Panc1 (cell line): Measurements from ENCODE around the gene NOVA1. TPM values are rescaled to one million over a fixed set of nuclear protein-coding genes. Genes with fewer than 3 reads are reported as not detected.

ENCODE experiments used
- ATAC-seq: fragments of 200-7000 bp; cut with Tn5 transposase; 2 replicates; pipeline ENCODE4 v1.9.1; 2020; ENCODE audit warnings: mild to moderate bottlenecking, moderate library complexity
- BruUV-seq: library from RNA; stranded (reverse); fragments of 400-500 nt; replicated peaks from 2 replicates; lab custom pipeline; 2021; lab: Mats Ljungman, UMichigan
- CTCF ChIA-PET: fragments of 300-600 bp; sonication (Branson Sonifier 250); formaldehyde crosslinking; loops from one replicate; lab custom pipeline; 2022; ENCODE audit warnings: antibody characterized with exemption; lab: Charles Lee
- POLR2A ChIA-PET: fragments of 300-600 bp; sonication (Branson Sonifier 250); formaldehyde crosslinking; loops from one replicate; lab custom pipeline; 2022; ENCODE audit warnings: antibody characterized with exemption; lab: Charles Lee
- DNase-seq: peaks from one replicate; pipeline ENCODE4 v3.0.0-alpha.2; 2010; ENCODE audit warnings: low read depth, low spot score
- H3K27ac ChIP-seq: 2 replicates; pipeline ENCODE4 v1.5.1; 2011; ENCODE audit warnings: mild to moderate bottlenecking, low read length, inconsistent platforms
- H3K27me3 ChIP-seq: fragments of 200-500 bp; sonication (Bioruptor generic); 2 replicates; pipeline ENCODE4 v1.6.0; 2014; ENCODE audit warnings: low read length, inconsistent platforms; ENCODE audit not compliant: control insufficient read depth, insufficient read depth
- H3K36me3 ChIP-seq: fragments of 200-500 bp; sonication (Bioruptor generic); 2 replicates; pipeline ENCODE4 v1.5.1; 2014; ENCODE audit warnings: inconsistent platforms, mild to moderate bottlenecking, low read length, moderate library complexity; ENCODE audit not compliant: control insufficient read depth, insufficient read depth
- H3K4me1 ChIP-seq: 2 replicates; pipeline ENCODE4 v1.5.1; 2011; ENCODE audit warnings: inconsistent platforms, mild to moderate bottlenecking, low read length, moderate library complexity; ENCODE audit not compliant: control insufficient read depth, insufficient read depth
- H3K4me3 ChIP-seq, 2 experiments: 2 replicates each; pipeline ENCODE4 v1.5.1; 2011 to 2012; ENCODE audit warnings: low read depth in 2 of 2, low read length in 2 of 2, mild to moderate bottlenecking in 2 of 2, inconsistent platforms in 1 of 2, moderate library complexity in 1 of 2
- H3K9me3 ChIP-seq: fragments of 200-500 bp; sonication (Bioruptor generic); 2 replicates; pipeline ENCODE4 v1.5.1; 2014; ENCODE audit warnings: low read depth, mild to moderate bottlenecking, inconsistent platforms, low read length, moderate library complexity; ENCODE audit not compliant: control insufficient read depth, insufficient read depth
- POLR2AphosphoS5 ChIP-seq: IDR thresholded peaks from 2 replicates; pipeline ENCODE4 v1.6.1; 2012; ENCODE audit warnings: mild to moderate bottlenecking, low read depth, low read length, moderate library complexity
- SIN3A ChIP-seq: IDR thresholded peaks from 2 replicates; pipeline ENCODE4 v1.6.1; 2012; ENCODE audit warnings: low read depth, mild to moderate bottlenecking, low read length, moderate library complexity, borderline replicate concordance; ENCODE audit not compliant: insufficient read depth
- TCF7L2 ChIP-seq: IDR thresholded peaks from 2 replicates; pipeline ENCODE4 v1.6.1; 2011; ENCODE audit warnings: mild to moderate bottlenecking, low read depth, low read length, inconsistent platforms
- in situ Hi-C: cut with HindIII; loops from 2 replicates; pipeline ENCODE4 v1.10.0; 2016; ENCODE audit warnings: low sequenced_read_pairs, low pct_unique_long_range_greater_than_20kb
- intact Hi-C: fragments of 100-400 bp; cut with micrococcal nuclease; formaldehyde crosslinking; loops from one replicate; pipeline ENCODE4 v1.10.0; 2022; ENCODE audit not compliant: unreplicated experiment
- total RNA-seq: library from RNA; stranded (reverse); gene quantifications from one replicate; pipeline ENCODE4 v1.2.1, GENCODE V29; 2021; ENCODE audit not compliant: unreplicated experiment
- TF ChIP-seq, protein P1 (sequence below): fragments of 450-650 bp; IDR thresholded peaks from 2 replicates; pipeline ENCODE4 v1.5.1; 2017; ENCODE audit warnings: mild to moderate bottlenecking
- TF ChIP-seq, protein P2 (sequence below), 2 experiments: IDR thresholded peaks; 2 replicates each; pipeline ENCODE4 v1.6.1; 2011 to 2012; ENCODE audit warnings: low read depth in 2 of 2, control low read depth in 1 of 2, low read length in 1 of 2, mild to moderate bottlenecking in 1 of 2, moderate library complexity in 1 of 2; ENCODE audit not compliant: insufficient read depth in 1 of 2

The NOVA1 gene
- total RNA-seq, 1 experiment from 2014 or later, result not detected

DNA sequence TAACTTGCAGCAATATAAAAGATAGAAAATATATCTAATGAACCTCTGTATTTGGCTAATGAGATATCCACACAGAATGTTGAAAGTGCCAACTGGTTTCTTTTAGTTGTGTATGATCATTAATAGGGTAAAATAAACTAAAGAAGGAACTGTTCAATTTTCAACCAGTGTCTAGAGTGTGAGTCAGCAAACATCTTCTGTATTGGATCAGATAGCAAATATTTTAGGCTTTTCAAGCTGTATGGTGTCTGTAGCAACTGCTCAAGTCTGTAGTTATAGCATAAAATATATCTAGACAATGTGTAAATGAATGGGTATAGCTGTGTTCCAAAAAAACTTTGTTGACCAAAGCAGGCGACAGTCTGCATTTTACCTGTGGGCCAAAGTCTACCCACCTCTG, 23.5 kb upstream of the NOVA1 start:
- no peaks in the 10 kb centered on the region for H3K4me1 ChIP-seq
- no peak overlapping the region for H3K27ac ChIP-seq
- no peaks in the 10 kb centered on the region for H3K36me3 ChIP-seq
- ChIA-PET POLR2A (no interaction called here), CTCF (no interaction called here)
- intact Hi-C loops, result no loop called here
- TF ChIP-seq TCF7L2 (no peak), SIN3A (no peak), POLR2AphosphoS5 (no peak)
- TF ChIP-seq, protein P1, sequence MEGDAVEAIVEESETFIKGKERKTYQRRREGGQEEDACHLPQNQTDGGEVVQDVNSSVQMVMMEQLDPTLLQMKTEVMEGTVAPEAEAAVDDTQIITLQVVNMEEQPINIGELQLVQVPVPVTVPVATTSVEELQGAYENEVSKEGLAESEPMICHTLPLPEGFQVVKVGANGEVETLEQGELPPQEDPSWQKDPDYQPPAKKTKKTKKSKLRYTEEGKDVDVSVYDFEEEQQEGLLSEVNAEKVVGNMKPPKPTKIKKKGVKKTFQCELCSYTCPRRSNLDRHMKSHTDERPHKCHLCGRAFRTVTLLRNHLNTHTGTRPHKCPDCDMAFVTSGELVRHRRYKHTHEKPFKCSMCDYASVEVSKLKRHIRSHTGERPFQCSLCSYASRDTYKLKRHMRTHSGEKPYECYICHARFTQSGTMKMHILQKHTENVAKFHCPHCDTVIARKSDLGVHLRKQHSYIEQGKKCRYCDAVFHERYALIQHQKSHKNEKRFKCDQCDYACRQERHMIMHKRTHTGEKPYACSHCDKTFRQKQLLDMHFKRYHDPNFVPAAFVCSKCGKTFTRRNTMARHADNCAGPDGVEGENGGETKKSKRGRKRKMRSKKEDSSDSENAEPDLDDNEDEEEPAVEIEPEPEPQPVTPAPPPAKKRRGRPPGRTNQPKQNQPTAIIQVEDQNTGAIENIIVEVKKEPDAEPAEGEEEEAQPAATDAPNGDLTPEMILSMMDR, result no peak
- TF ChIP-seq, protein P2, sequence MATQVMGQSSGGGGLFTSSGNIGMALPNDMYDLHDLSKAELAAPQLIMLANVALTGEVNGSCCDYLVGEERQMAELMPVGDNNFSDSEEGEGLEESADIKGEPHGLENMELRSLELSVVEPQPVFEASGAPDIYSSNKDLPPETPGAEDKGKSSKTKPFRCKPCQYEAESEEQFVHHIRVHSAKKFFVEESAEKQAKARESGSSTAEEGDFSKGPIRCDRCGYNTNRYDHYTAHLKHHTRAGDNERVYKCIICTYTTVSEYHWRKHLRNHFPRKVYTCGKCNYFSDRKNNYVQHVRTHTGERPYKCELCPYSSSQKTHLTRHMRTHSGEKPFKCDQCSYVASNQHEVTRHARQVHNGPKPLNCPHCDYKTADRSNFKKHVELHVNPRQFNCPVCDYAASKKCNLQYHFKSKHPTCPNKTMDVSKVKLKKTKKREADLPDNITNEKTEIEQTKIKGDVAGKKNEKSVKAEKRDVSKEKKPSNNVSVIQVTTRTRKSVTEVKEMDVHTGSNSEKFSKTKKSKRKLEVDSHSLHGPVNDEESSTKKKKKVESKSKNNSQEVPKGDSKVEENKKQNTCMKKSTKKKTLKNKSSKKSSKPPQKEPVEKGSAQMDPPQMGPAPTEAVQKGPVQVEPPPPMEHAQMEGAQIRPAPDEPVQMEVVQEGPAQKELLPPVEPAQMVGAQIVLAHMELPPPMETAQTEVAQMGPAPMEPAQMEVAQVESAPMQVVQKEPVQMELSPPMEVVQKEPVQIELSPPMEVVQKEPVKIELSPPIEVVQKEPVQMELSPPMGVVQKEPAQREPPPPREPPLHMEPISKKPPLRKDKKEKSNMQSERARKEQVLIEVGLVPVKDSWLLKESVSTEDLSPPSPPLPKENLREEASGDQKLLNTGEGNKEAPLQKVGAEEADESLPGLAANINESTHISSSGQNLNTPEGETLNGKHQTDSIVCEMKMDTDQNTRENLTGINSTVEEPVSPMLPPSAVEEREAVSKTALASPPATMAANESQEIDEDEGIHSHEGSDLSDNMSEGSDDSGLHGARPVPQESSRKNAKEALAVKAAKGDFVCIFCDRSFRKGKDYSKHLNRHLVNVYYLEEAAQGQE (IDR thresholded peaks at IDR 0.05; ENCODE audit: insufficient read depth in 1 of 2, low read depth in 2 of 2, low read length in 1 of 2), result no peak
- no TSS peak for BruUV-seq
- DNase-seq, result no peak
- H3K27me3 ChIP-seq, result no peaks in the 10 kb centered on the region
- in situ Hi-C loops, result no loop called here
- no peak overlapping the region for H3K4me3 ChIP-seq
- no peaks in the 10 kb centered on the region for H3K9me3 ChIP-seq
- no peak for ATAC-seq

DNA sequence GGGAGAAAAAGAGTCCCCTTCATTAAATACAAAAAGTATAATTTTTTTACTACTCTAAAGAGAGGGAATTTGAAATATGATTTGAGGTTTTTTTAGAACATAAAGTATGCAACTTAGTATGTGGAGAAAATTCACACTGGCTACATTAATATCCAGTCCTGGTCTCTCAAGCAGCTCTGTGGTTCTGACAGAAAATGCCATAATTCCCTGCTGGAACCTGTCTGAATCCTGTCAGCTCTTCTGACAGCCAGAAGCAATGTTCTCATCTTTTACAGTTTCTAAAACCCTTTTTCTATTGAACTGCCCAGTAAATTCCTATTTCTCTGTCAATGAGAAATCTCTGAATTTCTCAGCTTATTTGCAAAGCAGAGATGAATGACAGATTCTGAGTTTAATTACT, 13.4 kb upstream of the NOVA1 start:
- Histone ChIP-seq H3K4me3 (no peak overlapping the region), H3K9me3 (no peaks in the 10 kb centered on the region), H3K4me1 (no peaks in the 10 kb centered on the region), H3K27ac (no peak overlapping the region), H3K36me3 (no peaks in the 10 kb centered on the region), H3K27me3 (no peaks in the 10 kb centered on the region)
- ChIA-PET CTCF (no interaction called here), POLR2A (no interaction called here)
- no peak for DNase-seq
- TF ChIP-seq, protein P1, result no peak
- TF ChIP-seq POLR2AphosphoS5 (no peak), TCF7L2 (no peak), SIN3A (no peak)
- TF ChIP-seq, protein P2 (IDR thresholded peaks at IDR 0.05; ENCODE audit: insufficient read depth in 1 of 2, low read depth in 2 of 2, low read length in 1 of 2), result no peak
- intact Hi-C loops, result no loop called here
- in situ Hi-C loops, result no loop called here
- no TSS peak for BruUV-seq
- no peak for ATAC-seq
